Measurements from ENCODE around the gene NPY4R2.
"Not testable (repeated sequence)": the region's sequence is repeated elsewhere in the genome, so short reads cannot be mapped to it uniquely, and the experiment has no call there.

The NPY4R2 gene

DNA sequence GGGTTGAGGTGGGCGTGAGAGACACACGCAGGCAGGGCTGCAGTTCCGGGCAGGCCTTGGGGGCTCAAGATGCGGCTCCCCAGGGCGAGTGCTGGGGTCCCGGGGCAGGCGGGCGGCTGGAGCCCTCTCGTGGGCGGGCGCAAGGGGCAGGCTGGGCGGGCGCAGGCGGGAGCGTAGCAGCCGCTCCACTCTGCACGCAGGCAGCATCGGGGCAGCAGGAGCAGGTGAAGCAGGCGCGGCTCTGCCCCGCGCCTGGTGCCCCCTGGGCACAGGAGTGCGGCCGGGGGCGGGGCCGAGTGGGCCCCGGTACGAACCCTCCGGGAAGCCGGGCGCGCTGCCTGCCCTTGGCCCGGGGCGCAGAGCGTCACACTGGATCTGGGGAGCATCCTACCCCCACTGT, at the start of gene NPY4R2:
NPY4R2 (plus strand) TSS at position 188 of the 400 bp plus-strand sequence. CDS start 3,326 bp downstream, outside the sequence.
- DNase-seq (ENCODE audit: low read depth in 2 of 2, low spot score in 1 of 2): not testable (repeated sequence)

GRCh38 chr10:47870887-47871286, 47.6 kb upstream of the NPY4R2 start:
- DNase-seq (ENCODE audit: low read depth in 2 of 2, low spot score in 1 of 2): not testable (repeated sequence)

- not testable (repeated sequence) for DNase-seq (ENCODE audit: low read depth in 2 of 2, low spot score in 1 of 2)
Observed at GRCh38 chr10:47871485-47872180, 46.8 kb upstream of the NPY4R2 start.

- not testable (repeated sequence) for DNase-seq (ENCODE audit: low read depth in 2 of 2, low spot score in 1 of 2)
Observed at GRCh38 chr10:47872236-47872635, 46.2 kb upstream of the NPY4R2 start.

DNA sequence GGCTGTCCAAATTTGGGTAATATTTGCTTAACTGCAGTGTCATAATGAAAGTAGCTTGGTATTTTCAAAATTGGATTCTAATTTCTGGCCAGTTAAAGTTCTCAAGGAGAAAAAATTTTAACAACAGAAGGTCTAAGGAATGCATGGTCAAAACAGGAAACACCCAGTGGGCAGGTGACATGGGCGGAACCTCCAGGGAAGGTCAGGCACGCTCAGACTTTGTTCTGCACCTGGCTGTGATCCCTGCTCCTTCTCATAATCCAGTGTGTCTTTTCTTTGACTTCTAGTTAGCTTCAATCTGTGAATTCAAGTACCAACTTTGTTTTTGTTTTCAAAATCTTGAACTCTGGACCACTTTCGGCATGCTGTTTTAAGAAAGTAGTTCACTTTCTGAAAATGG, 34.2 kb upstream of the NPY4R2 start:
- not testable (repeated sequence) for DNase-seq (ENCODE audit: low read depth in 2 of 2, low spot score in 1 of 2)

GRCh38 chr10:47884934-47885333, 33.5 kb upstream of the NPY4R2 start:
- not testable (repeated sequence) for DNase-seq (ENCODE audit: low read depth in 2 of 2, low spot score in 1 of 2)

DNA sequence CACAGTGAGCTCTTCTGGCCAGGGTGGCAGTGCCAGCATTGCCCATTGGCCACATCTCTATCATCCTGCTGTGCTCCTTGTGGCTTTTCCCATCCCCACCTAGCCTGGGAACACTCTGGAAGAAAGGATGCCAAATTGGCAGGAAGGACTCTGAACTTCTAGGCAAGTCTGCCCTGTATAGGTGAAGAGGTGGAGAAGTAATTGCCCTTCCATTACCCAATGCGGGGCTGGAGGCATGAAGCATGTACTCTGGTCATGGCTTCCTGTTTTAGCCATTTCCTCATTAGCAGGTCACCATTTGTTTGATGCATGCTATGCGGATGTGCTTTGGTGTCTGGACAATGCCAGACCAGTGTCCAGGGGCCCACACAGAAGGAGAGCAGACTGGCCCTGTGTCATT, 32.1 kb upstream of the NPY4R2 start:
- DNase-seq (ENCODE audit: low read depth in 2 of 2, low spot score in 1 of 2): not testable (repeated sequence)

DNA sequence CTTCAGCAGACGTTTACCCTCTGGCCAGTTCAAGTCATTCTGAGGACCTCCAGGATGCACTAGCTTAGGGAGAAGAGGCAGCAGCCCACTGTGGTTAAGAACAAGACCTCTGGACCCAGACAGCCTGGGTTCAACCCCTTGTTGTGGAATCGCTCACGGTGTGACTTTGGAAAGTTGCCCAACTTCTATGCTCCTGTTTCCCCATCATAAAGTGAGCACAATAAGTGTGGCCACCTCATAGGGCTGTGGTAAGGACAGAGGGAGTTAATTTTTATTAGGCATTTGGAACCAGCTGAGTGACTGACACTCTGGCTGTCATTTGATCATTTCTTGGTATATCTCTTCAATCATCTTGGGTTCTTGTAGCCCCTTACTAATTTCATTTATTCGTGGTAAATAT, 31.6 kb upstream of the NPY4R2 start:
- not testable (repeated sequence) for DNase-seq (ENCODE audit: low read depth in 2 of 2, low spot score in 1 of 2)

DNA sequence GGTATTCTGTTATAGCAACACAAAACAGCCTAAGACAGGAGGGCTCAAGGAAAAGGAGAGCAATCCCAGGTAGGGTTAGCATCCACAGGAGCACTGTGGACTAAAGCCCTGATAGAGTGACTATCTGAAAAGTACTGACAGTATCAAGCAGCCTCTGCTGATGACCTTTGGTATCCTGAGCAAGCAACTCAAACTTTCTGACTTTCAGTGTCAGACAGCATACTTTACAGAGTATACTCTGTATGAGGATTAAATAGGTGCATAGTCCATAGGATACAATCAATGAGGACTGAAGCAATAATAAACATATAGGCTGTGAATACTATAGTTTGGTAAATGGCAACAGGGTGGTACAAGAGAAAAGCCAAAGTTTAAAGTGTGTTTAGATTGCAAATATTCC, 27.7 kb upstream of the NPY4R2 start:
- DNase-seq (ENCODE audit: low read depth in 2 of 2, low spot score in 1 of 2): not testable (repeated sequence)

DNA sequence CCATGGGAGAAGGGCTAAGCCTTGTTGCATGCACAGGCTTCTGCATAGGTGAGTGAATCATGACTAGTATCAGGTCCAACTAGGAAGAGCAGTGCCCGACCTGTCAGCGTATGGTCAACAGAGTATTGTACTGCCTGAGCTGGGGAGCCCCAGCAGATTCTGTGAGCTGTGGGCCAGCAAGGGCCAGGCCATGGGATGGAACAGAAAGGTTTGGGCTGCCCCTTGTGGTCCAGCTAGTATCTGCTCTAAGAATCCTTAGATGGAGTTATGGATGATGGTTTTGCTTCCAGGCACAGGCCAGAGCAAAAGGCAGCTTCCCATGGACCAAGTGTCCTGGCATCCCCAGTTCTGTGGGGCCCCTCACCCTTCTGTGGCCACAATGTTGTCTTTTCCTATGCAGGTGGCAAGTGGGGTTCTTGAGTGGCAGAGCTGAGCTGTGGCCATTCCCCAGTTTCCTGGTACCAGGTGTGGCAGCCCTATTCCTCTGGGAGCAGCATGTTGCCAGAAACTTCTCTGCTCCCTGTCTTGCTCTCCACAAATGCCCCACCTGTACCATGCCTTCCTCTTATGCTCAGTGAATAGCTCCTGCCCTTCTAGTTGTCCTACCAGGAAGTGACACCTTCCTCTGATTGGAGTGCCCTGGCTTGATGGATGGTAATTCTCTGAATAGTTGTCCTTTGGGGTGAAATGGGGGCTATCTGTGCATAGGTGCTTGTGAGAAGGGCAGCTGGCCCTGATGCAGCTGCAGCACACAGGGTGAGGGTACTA, 25.8 kb upstream of the NPY4R2 start:
- not testable (repeated sequence) for DNase-seq (ENCODE audit: low read depth in 2 of 2, low spot score in 1 of 2)

- not testable (repeated sequence) for DNase-seq (ENCODE audit: low read depth in 2 of 2, low spot score in 1 of 2)
Observed at GRCh38 chr10:47894571-47894970, 23.9 kb upstream of the NPY4R2 start.

DNA sequence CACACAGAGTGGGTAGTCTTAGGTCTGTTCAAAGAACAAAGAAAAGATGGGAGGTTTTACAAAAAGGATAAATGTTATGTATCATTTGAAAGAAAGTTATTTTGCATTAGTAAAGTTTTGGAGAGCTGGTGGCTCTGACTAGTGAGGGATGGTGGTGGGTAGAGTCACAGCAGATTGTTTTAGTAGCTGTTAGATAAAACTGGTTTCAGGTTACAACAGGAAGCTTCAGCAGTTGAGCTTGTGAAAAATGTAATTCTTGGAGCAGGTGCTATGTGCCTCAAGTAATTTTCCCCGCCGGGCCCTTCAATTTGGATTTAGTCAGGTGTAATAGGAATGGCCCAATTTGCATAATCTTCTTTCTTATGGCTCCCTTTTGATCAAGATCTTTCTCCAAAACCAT, 20.6 kb upstream of the NPY4R2 start:
- not testable (repeated sequence) for DNase-seq (ENCODE audit: low read depth in 2 of 2, low spot score in 1 of 2)

DNA sequence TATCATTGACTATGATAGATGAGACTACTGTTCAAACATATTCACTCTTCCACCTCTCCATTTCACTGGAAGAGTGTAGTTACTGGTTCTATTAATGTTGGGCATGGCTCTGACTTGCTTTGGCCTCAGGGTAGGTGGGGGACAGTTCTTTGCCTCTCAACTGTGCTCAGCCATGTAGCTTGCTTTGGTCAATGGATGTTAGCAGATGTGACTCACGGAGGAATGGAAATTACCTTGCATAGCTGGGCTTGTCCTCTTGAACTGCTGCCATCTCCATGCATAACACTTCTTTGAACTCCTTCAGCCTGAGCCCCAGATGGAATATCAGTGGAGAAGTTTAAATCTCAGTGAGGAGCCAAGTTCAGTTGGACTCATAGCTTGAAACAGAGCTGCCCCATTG, 9.1 kb upstream of the NPY4R2 start:
- not testable (repeated sequence) for DNase-seq (ENCODE audit: low read depth in 2 of 2, low spot score in 1 of 2)

GRCh38 chr10:47910486-47910885, 8.0 kb upstream of the NPY4R2 start:
- not testable (repeated sequence) for DNase-seq (ENCODE audit: low read depth in 2 of 2, low spot score in 1 of 2)

- DNase-seq (ENCODE audit: low read depth in 2 of 2, low spot score in 1 of 2): not testable (repeated sequence)
Observed at GRCh38 chr10:47914052-47914451, 4.4 kb upstream of the NPY4R2 start.

DNA sequence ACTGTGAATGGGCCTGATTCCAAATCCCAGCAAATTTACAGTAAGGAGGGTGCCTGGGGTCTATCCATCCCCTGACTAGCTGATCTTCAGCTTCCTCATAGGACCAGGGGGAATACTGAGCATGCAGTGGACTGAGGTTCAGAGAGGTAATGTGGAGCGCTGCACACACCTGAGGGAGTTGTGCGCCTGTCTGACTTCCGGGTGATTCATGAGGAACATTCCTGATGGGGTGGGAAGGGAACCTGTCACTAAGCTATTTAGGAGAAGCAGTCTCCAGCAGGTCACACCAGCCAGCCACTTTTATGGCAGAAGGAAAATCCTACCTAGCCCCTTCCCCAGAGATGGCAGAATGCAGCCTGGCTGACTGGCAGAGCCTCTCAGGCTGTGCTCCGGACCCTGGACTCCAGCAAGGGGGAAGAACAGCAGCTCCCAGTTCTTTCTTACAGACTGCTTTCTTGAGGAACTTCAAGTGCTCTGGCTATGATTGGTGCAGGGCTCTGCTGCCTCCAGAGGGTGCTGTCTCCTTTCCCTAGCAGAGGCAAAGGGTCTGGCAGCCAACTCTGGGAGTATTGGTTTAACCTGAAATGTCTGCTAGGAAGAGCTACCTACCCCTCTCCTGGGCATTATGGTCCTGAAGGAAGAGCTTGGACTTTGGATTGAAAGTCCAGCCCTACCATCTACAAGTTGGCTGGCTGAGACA, 2.5 kb upstream of the NPY4R2 start:
- not testable (repeated sequence) for DNase-seq (ENCODE audit: low read depth in 2 of 2, low spot score in 1 of 2)

GRCh38 chr10:47920610-47921009, 2.1 kb downstream of the NPY4R2 start:
- not testable (repeated sequence) for DNase-seq (ENCODE audit: low read depth in 2 of 2, low spot score in 1 of 2)

DNA sequence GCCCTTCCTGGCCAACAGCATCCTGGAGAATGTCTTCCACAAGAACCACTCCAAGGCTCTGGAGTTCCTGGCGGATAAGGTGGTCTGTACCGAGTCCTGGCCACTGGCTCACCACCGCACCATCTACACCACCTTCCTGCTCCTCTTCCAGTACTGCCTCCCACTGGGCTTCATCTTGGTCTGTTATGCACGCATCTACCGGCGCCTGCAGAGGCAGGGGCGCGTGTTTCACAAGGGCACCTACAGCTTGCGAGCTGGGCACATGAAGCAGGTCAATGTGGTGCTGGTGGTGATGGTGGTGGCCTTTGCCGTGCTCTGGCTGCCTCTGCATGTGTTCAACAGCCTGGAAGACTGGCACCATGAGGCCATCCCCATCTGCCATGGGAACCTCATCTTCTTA, 4.0 kb downstream of the NPY4R2 start:
- DNase-seq (ENCODE audit: low read depth in 2 of 2, low spot score in 1 of 2): not testable (repeated sequence)

DNA sequence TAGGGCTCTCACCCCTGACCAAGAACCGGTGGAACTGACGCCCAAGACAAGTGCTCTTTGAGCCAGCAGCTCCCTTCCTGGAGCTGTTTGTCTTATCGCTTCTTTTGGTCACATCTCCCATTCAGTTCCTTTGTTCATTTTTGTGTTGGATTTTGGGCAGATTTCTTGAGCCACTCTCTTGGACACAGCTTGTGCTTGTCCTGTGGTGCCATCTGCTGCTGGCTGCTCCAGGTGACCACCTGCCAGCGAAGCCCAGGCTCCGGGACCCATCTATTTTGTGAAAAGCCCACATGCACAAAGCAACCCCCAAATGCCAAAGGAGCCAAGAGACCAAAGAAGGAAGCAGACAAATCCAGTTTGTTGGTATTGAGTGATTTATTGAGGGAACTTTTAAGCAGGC, 6.2 kb downstream of the NPY4R2 start:
- DNase-seq (ENCODE audit: low read depth in 2 of 2, low spot score in 1 of 2): not testable (repeated sequence)

- not testable (repeated sequence) for DNase-seq (ENCODE audit: low read depth in 2 of 2, low spot score in 1 of 2)
Observed at GRCh38 chr10:47927147-47927916, 8.9 kb downstream of the NPY4R2 start.

- not testable (repeated sequence) for DNase-seq (ENCODE audit: low read depth in 2 of 2, low spot score in 1 of 2)
Observed at GRCh38 chr10:47928225-47928624, 9.8 kb downstream of the NPY4R2 start.
